ENCODE data around the gene CD59.
"Not testable (repeated sequence)": the region's sequence is repeated elsewhere in the genome, so short reads cannot be mapped to it uniquely, and the experiment has no call there.

CD59 gene

DNA sequence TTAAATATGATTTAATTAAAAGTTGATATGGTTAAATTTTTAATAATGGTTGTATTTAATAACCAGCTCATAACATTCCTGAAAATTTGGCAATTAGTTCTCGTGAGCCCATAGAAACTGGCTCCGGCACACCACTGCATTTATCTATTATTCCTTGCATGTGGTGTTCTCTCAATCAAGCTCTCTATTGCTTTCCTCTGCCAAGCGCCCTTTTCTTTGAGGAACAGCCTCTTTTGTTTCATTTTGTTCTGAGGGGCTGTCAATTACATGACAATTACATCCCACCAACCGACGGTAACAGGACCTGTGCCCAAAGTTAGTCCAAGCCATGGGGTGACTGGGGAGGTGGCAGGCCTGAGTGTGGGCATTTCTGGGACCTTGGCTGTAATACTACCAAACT, 43.7 kb downstream of the CD59 start:
- no peak for DNase-seq

DNA sequence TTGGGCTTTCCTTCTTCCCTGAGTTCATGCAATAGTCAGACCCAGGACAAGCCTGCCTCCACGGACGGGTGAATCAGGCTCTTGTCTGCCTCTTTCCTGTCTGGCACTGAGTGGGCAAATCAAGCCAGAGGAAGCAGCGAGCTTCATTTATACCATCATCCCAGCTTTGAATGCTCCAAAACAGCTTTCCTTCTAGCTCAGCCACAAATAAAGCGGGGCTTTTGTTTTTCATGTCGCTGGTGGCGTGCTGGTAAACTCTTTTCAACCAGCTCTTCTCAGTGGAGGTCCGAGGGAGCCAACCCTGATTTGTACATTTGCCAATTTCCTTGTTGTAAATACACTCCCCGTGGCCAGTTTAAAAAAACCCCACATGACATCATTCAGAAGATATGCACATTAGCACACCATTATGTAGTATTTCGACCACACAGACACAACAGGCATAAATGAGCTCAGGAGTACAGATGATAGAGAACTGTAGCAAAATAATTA, 44.2 kb downstream of the CD59 start:
- DNase-seq = no peak

- no peak for DNase-seq
Observed at GRCh38 chr11:33691066-33691864, 45.0 kb downstream of the CD59 start.

DNA sequence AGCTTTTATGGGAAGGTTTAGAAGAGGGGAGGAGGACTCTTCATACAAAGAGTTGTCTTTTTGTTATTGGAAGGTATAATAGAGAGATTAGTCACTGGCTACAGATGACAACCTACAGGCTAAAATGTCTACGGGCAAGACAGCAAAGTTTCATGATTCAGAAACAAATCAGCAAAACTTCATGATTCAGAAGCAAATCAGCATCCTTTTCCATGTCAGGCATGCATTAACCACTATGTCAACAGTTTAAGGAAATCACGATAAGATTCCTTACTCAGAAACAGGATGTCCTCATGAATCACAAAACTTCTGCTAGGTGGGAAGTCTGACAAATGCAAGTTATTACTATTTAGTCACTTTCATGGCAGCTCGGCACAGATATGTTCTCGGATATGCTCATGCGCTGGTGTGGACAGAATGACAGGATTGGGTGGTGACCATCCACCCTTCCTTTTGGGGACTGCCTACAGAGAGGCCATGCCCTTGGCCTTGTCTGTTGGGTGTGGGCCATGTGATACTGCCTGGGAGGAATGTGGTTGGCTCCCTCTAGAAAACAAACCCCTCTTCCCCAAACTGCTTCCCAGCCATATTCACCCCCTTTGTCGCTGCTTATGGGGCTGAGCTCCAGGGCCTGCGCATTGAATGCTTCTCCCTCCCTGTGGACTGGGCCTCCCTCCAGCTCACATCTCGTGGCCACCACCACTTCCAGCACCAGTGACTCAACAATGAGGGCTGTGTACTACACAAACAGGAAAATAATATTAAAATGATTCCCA, 45.7 kb downstream of the CD59 start:
- no peak for DNase-seq

DNA sequence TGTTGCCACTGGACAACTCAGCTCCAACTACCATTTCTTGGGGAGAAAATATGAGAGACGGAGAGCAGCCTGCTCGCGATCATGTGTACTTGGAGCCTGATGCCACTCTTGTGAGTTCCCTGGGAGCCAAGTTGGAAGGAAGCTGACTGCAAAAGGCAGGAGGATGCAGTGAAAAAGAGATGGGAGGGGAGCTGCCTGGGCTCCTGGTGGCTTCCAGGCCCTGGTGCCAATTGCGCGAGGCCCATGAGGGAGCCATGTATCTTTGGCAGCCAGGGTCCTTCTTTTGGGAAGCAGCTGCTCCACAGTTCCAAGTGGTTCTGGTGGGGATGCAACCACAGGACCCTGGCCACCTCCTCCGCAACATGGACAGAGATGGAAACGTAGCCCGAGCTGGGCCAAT, 46.7 kb downstream of the CD59 start:
- DNase-seq = no peak

DNA sequence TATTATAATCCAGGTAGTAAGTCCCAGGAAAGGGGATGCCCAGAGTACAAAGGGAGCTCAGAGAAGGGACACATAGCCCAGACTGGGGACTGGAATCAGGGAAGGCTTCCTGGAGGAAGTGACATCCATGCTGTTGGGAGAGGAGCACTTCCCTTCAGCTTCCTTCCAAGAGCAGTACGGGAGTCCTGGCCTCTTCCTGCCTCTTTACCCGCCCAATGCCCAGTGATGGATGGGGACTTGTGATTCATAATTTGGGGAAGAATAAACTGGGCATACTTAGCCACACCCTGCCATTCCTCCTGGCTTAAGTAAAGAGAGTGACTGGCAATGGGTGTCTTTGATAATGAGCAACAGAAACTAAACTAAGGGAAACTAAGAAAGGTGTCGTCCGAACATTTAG, 47.1 kb downstream of the CD59 start:
- no peak for DNase-seq

DNA sequence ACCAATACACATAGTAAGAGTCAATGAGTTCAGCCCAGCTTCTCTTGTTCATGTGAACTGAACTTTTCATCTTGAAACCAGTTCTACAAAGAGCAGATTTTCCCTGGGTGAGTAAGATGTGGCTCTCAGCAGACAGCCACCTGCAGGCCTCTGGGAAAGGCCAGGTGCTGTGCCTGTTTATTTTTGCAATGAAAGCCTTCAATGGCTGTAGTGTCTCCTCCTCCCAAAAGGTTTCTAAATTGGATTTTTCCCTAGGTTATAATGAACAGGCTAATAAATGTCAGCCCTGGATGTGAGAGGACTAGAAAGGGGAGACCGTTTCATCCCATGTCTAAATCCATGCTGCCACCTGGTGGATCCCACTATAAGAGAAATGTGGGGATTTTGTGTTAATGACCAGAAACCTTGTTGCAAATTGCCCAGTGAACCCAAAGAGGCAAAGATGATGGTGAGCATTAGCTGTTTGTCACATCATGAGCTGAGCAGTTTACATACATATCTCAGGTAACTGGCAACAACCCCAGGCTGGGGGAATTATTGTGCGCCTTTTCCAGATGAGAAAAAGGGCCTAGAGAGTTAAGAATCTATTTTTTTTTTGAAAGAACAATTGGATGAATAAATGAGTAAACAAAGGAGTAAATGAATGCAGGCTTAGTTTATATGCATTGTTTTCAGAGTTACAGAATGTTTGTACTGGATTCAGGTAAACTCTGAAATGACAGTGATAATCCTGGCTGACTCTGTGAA, 48.3 kb downstream of the CD59 start:
- DNase-seq = no peak

- DNase-seq = no peak
Observed at GRCh38 chr11:33685082-33685481, 51.1 kb downstream of the CD59 start.

GRCh38 chr11:33684003-33684706, 52.1 kb downstream of the CD59 start:
- DNase-seq = no peak

DNA sequence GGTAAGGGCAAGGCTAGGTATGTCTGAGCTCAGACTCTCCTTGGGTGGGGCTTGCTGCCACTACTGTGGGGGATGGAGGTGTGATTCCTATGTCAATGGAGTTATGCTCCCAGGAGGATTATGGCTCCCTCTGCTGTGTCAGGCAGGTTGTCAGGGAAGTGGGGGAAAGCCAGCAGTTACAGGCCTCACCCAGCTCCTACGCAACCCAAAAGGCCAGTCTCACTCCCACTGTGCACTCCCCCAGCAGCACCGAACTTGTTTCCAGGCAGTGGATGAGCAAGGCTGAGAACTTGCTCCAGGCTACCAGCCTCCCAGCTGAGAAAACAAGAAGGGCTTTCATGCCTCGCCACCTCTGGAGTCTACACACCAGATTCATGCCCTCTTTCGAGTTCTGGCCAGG, 53.8 kb downstream of the CD59 start:
- no peak for DNase-seq

- no peak for DNase-seq
Observed at GRCh38 chr11:33682019-33682418, 54.2 kb downstream of the CD59 start.

GRCh38 chr11:33678616-33679015, 57.6 kb downstream of the CD59 start:
- DNase-seq = not testable (repeated sequence)

DNA sequence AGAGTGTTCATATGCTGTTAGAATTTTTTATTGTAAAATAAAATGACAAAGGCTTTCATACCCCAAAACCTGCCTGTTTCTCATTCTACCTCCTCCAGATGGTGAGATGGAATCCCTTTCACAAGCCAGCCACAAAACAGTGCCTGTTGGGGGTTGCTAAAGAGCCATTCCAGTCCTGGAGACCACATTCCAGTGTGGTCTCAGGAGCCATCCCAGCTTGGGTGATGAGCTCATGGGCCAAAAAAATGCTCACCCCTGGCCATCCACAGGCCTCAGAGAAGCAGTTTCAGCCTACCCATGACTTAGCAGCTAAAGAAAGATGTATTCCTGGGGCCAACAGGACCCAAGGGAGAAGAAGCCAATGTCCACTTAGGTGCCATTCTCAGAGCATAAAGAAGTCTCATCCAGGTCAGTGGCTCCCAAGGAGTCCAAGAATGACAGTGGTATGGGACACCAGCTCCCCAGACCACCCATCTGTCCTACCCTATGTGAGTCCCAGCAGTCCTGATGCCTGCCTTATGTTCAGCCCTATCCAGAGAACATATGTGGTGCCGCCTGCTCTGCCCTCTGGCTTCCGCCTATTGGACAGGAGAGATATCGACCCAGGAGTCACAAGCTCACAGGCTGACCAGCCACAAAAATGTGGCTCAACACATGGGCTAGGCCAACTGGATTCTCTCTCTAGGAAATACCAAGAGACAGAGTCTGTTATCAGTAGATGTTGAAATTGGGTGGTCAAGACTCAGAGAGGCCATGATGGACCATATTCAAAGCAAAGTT, 62.0 kb downstream of the CD59 start:
- DNase-seq = no peak

- DNase-seq = no peak
Observed at GRCh38 chr11:33672273-33672672, 64.0 kb downstream of the CD59 start.

GRCh38 chr11:33670250-33671011, 65.8 kb downstream of the CD59 start:
- no peak for DNase-seq

GRCh38 chr11:33669598-33670249, 66.5 kb downstream of the CD59 start:
- no peak for DNase-seq

GRCh38 chr11:33668951-33669596, 67.1 kb downstream of the CD59 start:
- DNase-seq = no peak

- no peak for DNase-seq
Observed at GRCh38 chr11:33668468-33668825, 67.8 kb downstream of the CD59 start.

DNA sequence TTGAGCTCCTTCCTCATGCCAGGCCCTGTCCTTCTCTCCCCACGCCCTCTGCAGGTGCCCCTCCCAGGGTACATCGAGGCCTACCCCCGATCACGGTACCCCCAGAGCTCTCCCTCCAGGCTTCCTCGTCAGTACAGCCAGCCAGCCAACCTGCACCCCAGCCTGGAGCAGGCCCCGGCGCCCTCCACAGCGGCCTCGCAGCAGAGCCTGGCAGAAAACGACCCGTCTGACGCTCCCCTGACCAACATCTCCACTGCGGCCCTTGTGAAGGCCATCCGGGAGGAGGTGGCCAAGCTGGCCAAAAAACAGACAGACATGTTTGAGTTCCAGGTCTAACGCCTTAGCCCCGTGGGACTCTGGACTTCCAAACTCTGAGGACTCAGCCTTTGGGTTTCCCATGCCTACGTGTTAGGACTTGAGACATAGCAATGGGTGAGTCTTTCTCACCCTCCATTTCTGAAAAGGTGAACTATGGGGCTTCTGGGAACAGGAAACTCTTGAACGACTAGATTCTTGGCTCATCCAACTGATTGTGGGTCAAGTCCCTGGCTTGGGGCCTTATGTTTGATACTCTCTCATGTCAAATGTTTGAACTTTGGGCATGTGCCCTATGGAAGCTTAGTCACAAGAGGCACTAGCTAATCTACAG, 68.3 kb downstream of the CD59 start:
- DNase-seq = no peak

Measured in stimulated activated CD4-positive, alpha-beta T cell treated with anti-CD3 and anti-CD28 coated beads, Interleukin-4, amount 100 ng/mL, for 1 hour (primary cell).